G401.6 (cell line): Measurements from ENCODE around the gene AMBP.
"Not testable (repeated sequence)": the region's sequence is repeated elsewhere in the genome, so short reads cannot be mapped to it uniquely, and the experiment has no call there.

Experiments used
- FAIRE-seq: peaks from 2 replicates; lab custom pipeline; 2012; peaks lifted over from hg19 to GRCh38; lab: Jason Lieb, UNC

Gene AMBP

GRCh38 chr9:114050646-114051045, 27.5 kb downstream of the AMBP start:
- FAIRE-seq = no peak

GRCh38 chr9:114050226-114050568, 27.9 kb downstream of the AMBP start:
- FAIRE-seq = no peak

- no peak for FAIRE-seq
Observed at GRCh38 chr9:114049441-114050225, 28.5 kb downstream of the AMBP start.

GRCh38 chr9:114048533-114049415, 29.3 kb downstream of the AMBP start:
- no peak for FAIRE-seq

GRCh38 chr9:114047717-114048116, 30.4 kb downstream of the AMBP start:
- no peak for FAIRE-seq

- FAIRE-seq = no peak
Observed at GRCh38 chr9:114046875-114047274, 31.2 kb downstream of the AMBP start.

GRCh38 chr9:114046237-114046755, 31.8 kb downstream of the AMBP start:
- FAIRE-seq = no peak

GRCh38 chr9:114043660-114044059, 34.4 kb downstream of the AMBP start:
- FAIRE-seq = not testable (repeated sequence)

- no peak for FAIRE-seq
Observed at GRCh38 chr9:114039484-114039883, 38.6 kb downstream of the AMBP start.

GRCh38 chr9:114038724-114039313, 39.3 kb downstream of the AMBP start:
- no peak for FAIRE-seq

GRCh38 chr9:114037961-114038723, 40.0 kb downstream of the AMBP start:
- no peak for FAIRE-seq

- no peak for FAIRE-seq
Observed at GRCh38 chr9:114037249-114037648, 40.9 kb downstream of the AMBP start.

- FAIRE-seq = no peak
Observed at GRCh38 chr9:114035845-114036801, 42.0 kb downstream of the AMBP start.

- FAIRE-seq = no peak
Observed at GRCh38 chr9:114035221-114035844, 42.8 kb downstream of the AMBP start.

GRCh38 chr9:114034661-114035062, 43.4 kb downstream of the AMBP start:
- no peak for FAIRE-seq

- no peak for FAIRE-seq
Observed at GRCh38 chr9:114034196-114034595, 43.9 kb downstream of the AMBP start.

GRCh38 chr9:114033397-114034103, 44.5 kb downstream of the AMBP start:
- no peak for FAIRE-seq

- no peak for FAIRE-seq
Observed at GRCh38 chr9:114031948-114032840, 45.9 kb downstream of the AMBP start.
